HG03439 (cell line): ENCODE results near the gene REST.
"Not testable (repeated sequence)": the region's sequence is repeated elsewhere in the genome, so short reads cannot be mapped to it uniquely, and the experiment has no call there.

Source experiments
- ATAC-seq: cut with Tn5 transposase; IDR thresholded peaks from one replicate; pipeline ENCODE4 v1.9.1; 2021; ENCODE audit warnings: mild to moderate bottlenecking, moderate library complexity; ENCODE audit not compliant: unreplicated experiment

REST gene

DNA sequence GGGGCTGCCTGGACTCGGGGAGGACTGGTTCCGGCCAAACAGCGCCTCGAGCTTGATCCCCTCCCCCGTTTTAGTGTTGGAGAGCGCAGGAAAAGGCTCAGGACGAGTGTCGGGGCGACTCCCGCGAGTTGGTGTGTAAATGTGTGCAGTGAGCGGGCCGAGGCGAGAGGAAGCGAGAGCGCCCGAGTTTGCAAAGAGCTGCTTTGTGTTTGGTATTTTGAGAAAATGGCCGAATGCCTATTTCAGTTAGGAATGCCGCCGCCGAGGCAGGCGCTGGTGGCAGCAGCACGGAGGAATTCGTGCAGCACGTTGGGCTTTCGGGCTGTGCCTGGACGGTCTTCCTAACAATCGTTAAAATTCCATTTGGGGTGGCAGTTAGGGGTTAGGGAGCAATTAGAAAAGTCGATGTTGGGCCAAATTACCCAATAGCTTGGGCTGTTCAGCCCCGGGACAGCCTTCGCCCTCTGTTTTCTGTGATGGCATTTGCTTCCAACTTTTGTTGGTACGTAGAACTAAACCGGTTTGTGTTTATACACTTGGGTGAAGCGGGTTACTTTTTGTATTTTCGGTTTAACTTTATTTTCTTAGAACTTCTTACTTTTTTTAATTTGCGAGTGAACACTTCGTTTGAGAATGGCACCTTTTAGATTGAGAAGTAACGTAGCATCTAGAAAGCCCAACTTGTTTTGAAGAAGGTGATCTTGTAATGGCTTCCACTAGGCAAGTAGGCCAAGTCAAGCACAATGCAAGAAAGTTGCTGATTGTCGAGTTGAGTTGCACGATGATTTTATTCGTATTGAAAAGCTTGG is 1.6 kb downstream of the REST start:
- ATAC-seq = peak; percentile 29

DNA sequence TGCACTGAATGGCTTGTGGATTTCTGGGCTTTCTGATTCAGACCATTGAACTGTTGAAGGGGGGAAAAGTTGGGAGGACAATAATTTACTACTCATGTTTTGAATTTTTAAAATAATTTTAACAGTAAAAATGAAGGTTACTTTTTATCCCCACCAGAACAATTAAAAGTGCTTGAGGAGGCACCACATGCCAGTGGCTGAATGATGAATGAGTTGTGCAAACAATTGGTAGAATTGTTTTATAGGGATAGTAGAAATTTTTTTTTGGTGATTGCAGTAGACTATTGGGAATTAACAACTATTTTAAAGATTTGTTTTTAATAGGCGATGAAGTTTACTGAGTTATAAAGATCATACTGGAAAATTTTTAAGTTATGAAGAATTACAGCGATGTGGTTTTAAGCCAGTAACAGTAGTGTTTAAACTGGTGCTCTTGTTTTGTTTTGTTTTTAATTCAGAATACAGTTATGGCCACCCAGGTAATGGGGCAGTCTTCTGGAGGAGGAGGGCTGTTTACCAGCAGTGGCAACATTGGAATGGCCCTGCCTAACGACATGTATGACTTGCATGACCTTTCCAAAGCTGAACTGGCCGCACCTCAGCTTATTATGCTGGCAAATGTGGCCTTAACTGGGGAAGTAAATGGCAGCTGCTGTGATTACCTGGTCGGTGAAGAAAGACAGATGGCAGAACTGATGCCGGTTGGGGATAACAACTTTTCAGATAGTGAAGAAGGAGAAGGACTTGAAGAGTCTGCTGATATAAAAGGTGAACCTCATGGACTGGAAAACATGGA is 2.7 kb downstream of the REST start:
- no peak for ATAC-seq

DNA sequence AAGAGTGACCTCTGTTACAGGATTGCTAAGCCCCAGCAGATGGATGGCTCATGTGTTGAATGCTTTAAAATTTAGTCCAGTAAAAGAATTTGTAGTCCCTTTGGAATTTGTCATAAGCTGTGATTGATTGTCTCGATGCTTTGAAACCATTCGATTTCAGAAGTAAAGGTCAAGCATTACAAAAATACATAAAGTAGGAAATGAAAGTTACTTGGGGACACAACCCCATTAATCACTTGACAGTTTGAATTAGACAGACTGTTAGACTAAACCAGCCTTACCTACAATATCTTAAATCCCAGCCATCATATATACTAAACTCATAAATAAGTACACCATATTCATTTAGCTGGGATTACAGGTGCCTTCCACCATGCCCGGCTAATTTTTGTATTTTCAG is 6.6 kb downstream of the REST start:
- no peak for ATAC-seq

DNA sequence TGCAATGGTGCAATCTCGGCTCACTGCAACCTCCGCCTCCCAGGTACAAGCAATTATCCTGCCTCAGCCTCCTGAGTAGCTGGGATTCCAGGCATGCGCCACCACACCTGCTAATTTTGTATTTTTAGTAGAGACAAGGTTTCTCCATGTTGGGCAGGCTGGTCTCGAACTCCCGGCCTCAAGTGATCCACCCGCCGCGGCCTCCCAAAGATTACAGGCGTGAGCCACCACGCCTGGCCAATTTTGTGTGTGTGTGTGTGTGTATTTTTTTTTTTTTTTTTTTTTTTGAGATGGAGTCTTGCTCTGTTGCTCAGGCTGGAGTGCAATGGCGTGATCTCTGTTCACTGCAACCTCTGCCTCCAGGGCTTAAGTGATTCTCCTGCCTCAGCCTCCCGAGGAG is 7.3 kb downstream of the REST start:
- ATAC-seq = not testable (repeated sequence)

DNA sequence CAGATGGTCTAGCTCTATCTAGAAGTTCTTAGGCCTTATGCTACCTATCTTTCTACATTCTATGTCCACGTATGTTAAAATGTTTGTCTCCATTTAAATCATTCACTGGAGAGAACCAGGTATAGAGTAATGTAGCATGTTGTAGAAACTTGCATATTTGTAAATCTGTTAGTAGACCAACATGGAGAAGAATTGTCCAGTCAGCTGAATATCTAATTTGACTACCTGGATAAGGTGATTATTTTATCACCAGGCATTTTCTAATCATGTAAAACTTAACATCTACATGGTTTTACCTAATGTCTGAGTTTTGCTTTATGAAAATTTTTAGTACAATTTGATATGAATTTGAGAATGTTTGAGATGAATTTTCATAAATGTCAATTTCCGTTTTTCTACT is 19.5 kb downstream of the REST start:
- ATAC-seq = no peak

GRCh38 chr4:56930638-56931037 is 22.9 kb downstream of the REST start:
- ATAC-seq = no peak

DNA sequence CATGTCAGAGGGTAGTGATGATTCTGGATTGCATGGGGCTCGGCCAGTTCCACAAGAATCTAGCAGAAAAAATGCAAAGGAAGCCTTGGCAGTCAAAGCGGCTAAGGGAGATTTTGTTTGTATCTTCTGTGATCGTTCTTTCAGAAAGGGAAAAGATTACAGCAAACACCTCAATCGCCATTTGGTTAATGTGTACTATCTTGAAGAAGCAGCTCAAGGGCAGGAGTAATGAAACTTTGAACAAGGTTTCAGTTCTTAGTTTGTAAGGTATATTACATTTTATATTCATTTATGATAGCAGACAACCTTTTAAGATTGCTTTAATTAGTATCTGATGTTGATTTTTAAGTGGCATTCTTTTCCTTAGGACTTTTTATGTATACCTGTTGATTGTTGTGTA is 24.2 kb downstream of the REST start:
- ATAC-seq = no peak

GRCh38 chr4:56937262-56937661 is 29.6 kb downstream of the REST start:
- ATAC-seq = no peak

- not testable (repeated sequence) for ATAC-seq
Observed at GRCh38 chr4:56939826-56940225, 32.1 kb downstream of the REST start.

GRCh38 chr4:56940403-56940802 is 32.7 kb downstream of the REST start:
- no peak for ATAC-seq

DNA sequence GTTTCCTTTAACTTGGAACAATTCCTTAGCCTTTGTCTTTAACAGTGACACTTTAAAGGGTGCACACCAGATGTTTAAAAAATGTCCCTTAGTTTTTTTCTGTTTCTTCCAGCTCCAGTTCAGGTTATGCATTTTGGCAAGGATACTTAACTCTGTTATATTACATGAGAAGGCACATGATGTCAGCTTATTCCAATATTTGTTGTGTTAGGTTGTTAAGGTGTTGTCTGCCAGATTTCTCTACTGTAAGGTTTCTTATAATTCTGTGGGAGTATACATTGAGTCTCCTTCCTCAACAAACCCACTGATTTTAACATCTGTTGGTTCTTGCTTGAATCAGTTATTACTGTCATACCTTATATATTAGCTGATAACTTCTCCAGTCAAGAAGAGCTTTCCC is 33.3 kb downstream of the REST start:
- ATAC-seq = no peak

- no peak for ATAC-seq
Observed at GRCh38 chr4:56941403-56941802, 33.7 kb downstream of the REST start.

- no peak for ATAC-seq
Observed at GRCh38 chr4:56953680-56954520, 46.2 kb downstream of the REST start.

- ATAC-seq = no peak
Observed at GRCh38 chr4:56958111-56958517, 50.4 kb downstream of the REST start.

- ATAC-seq = no peak
Observed at GRCh38 chr4:56959100-56959499, 51.4 kb downstream of the REST start.

- no peak for ATAC-seq
Observed at GRCh38 chr4:56961107-56961500, 53.4 kb downstream of the REST start.

DNA sequence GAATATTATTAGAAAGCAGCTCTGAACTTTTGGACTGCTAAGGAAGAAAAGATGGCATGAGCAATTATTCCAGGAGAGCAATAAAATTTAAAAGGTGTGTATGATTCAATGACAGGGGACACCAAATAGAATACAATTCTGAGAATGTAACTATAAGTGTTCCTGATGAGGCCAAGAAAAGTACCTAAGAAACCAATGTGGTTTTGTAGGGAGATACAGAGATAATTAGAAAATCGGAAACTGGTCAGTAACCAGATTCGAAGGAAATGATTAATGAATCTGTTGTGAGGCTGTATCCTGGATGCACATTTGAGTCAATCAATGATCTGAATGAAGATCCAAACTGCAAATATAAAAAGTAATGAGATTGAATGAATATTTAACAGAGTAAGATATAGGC is 63.7 kb downstream of the REST start:
- ATAC-seq = no peak

GRCh38 chr4:56972389-56972788 is 64.7 kb downstream of the REST start:
- no peak for ATAC-seq

- ATAC-seq = no peak
Observed at GRCh38 chr4:56972809-56973208, 65.1 kb downstream of the REST start.

GRCh38 chr4:56973336-56973735 is 65.6 kb downstream of the REST start:
- ATAC-seq = no peak

DNA sequence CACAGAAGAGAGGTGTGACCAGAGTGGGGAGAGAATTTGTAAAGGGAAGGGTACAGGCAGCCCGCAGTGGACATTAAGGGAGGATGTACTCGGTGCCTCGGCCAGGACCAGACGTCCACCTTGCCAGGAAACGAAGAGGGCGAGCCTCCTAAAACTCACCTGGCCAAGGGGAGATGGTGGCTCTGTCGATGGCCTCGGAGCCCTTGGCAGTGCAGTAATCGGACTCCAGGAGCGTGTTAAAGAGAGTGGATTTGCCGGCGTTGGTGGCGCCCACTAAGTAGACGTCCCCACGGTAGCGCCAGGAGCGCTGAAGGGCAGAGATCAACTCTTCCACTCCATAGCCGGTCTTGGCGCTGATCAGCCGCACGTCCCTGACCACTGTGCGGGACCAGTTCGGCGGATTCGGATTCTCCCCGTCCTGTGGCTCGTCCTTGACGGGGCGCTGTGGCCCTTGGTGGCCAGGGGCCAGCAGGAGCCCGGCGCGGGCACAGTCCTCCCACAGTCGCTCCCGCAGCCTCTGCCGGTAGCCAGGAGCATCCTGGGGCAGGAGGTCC is 68.7 kb downstream of the REST start:
- no peak for ATAC-seq
